Measurements from ENCODE around the gene ERI3. TPM values are rescaled to one million over a fixed set of nuclear protein-coding genes. Genes with fewer than 3 reads are reported as not detected.

Gene ERI3
- total and polyA plus RNA-seq, 9 of the 15 experiments (the other 6 are each of a cell fraction or from before 2014, with no cell fraction given): 47.8 to 93.4 (median 67.2) TPM

GRCh38 chr1:44242746-44243145 lies 112.3 kb downstream of the ERI3 start:
- no peak overlapping the region for H2AFZ ChIP-seq (ENCODE audit: low read depth, low read length)
- no TSS peak for BruUV-seq (replicated peaks)
- ChIA-PET POLR2A (interaction anchor here (0.6 to 1.1 kb wide), 5 partner anchors 9 to 296 kb away, joined by 3 to 4 read pairs (median 3); partner anchors contain the start of gene IPO13), CTCF (ENCODE audit: low intra/inter-chr PET ratio) (no interaction called here)
- peaks cover 23 to 32% of the 10 kb centered on the region in 2 experiments; a peak in 4 of 5 replicates for H3K4me1 ChIP-seq (replicated peaks in 1 of 2; ENCODE audit: control insufficient read depth in 2 of 2, insufficient read depth in 2 of 2, low read length in 2 of 2)
- H3K27ac ChIP-seq (ENCODE audit: extremely low read depth, low read depth, low read length): no peak overlapping the region
- H3K27me3 ChIP-seq (ENCODE audit: control insufficient read depth in 2 of 2, insufficient read depth in 2 of 2, low read length in 2 of 2): no peaks in the 10 kb centered on the region
- H3K9ac ChIP-seq (ENCODE audit: insufficient read depth in 1 of 2, low read depth in 2 of 2, low read length in 2 of 2): no peak overlapping the region
- no peak for DNase-seq (ENCODE audit: extremely low read depth in 1 of 4, low spot score in 3 of 4)
- H3K36me3 ChIP-seq (ENCODE audit: control insufficient read depth, insufficient read depth, low read length): peaks cover 24% of the 10 kb centered on the region
- intact Hi-C loops (cut with micrococcal nuclease): no loop called here
- peak; percentile 27; the same call in 1 of the 2 replicates for TF ChIP-seq ZBTB7A (IDR thresholded peaks at IDR 0.05; ENCODE audit: borderline replicate concordance, control insufficient read depth, low read depth, low read length)
- TF ChIP-seq, protein P1, sequence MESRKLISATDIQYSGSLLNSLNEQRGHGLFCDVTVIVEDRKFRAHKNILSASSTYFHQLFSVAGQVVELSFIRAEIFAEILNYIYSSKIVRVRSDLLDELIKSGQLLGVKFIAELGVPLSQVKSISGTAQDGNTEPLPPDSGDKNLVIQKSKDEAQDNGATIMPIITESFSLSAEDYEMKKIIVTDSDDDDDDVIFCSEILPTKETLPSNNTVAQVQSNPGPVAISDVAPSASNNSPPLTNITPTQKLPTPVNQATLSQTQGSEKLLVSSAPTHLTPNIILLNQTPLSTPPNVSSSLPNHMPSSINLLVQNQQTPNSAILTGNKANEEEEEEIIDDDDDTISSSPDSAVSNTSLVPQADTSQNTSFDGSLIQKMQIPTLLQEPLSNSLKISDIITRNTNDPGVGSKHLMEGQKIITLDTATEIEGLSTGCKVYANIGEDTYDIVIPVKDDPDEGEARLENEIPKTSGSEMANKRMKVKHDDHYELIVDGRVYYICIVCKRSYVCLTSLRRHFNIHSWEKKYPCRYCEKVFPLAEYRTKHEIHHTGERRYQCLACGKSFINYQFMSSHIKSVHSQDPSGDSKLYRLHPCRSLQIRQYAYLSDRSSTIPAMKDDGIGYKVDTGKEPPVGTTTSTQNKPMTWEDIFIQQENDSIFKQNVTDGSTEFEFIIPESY (CRISPR knock-in tag; IDR thresholded peaks at IDR 0.05): no peak
- ATAC-seq: no peak
- no peak overlapping the region for H3K4me3 ChIP-seq
- no peaks in the 10 kb centered on the region for H3K79me2 ChIP-seq (ENCODE audit: control insufficient read depth, insufficient read depth, low read length)
- H3K9me3 ChIP-seq (replicated peaks; ENCODE audit: control insufficient read depth, insufficient read depth, low read depth, low read length): no peaks in the 10 kb centered on the region
- in situ Hi-C loops (cut with MboI): no loop called here
- no peak overlapping the region for H3K4me2 ChIP-seq (ENCODE audit: insufficient read depth, low read length)
- FAIRE-seq: no peak
- WGBS (ENCODE audit: insufficient coverage, low coverage, missing lambda C conversion rate): 67% methylated on average over 13 of the region's 16 CpGs
- H4K20me1 ChIP-seq (replicated peaks; ENCODE audit: control insufficient read depth, insufficient read depth, low read length): peaks cover 22% of the 10 kb centered on the region
- peaks cover 5% of the 10 kb centered on the region for H3K9me1 ChIP-seq (ENCODE audit: control insufficient read depth, insufficient read depth, low read length)
